OCI-LY3 (cell line): ENCODE measurements around the gene DGKB.

Experiments
- H2AFZ ChIP-seq: fragments of 200-600, 300-600 bp; shearing (Covaris generic); 2 replicates; pipeline ENCODE4 v1.6.0; 2014; ENCODE audit warnings: antibody characterized with exemption, low read depth, low read length
- H3K27ac ChIP-seq: fragments of 200-600, 300-600 bp; sonication (generic); 2 replicates; pipeline ENCODE4 v1.5.1; 2014; ENCODE audit warnings: mild to moderate bottlenecking, low read length, moderate library complexity, mixed read lengths
- H3K27me3 ChIP-seq: fragments of 200-600, 300-600 bp; sonication (generic); 2 replicates; pipeline ENCODE4 v1.6.1; 2014; ENCODE audit warnings: low read depth, low read length, mixed read lengths
- H3K36me3 ChIP-seq: fragments of 200-600, 300-600 bp; sonication (generic); replicated peaks from 2 replicates; pipeline ENCODE3; 2014; ENCODE audit warnings: low read depth, low read length, mixed read lengths
- H3K4me1 ChIP-seq: fragments of 300-600, 200-600 bp; sonication (generic); 2 replicates; pipeline ENCODE4 v1.6.1; 2014; ENCODE audit warnings: low read length, mixed read lengths
- H3K4me2 ChIP-seq: fragments of 200-600, 300-600 bp; sonication (generic); 2 replicates; pipeline ENCODE4 v1.6.1; 2014; ENCODE audit warnings: low read length, mixed read lengths
- H3K4me3 ChIP-seq: fragments of 300-600, 200-600 bp; sonication (generic); 2 replicates; pipeline ENCODE4 v1.5.1; 2014; ENCODE audit warnings: antibody characterized with exemption, mild to moderate bottlenecking, low read length, moderate library complexity
- H3K79me2 ChIP-seq: fragments of 300-600, 200-600 bp; shearing (Covaris generic); 2 replicates; pipeline ENCODE4 v1.6.1; 2014; ENCODE audit warnings: mild to moderate bottlenecking, low read length, mixed read lengths
- H3K9ac ChIP-seq: fragments of 300-600, 200-600 bp; shearing (Covaris generic); 2 replicates; pipeline ENCODE4 v1.6.0; 2014; ENCODE audit warnings: mild to moderate bottlenecking, low read length, moderate library complexity
- H3K9me3 ChIP-seq: fragments of 200-600, 300-600 bp; shearing (Covaris generic); 2 replicates; pipeline ENCODE4 v1.6.1; 2014; ENCODE audit warnings: low read length, mixed read lengths; ENCODE audit not compliant: insufficient read depth
- H4K20me1 ChIP-seq: fragments of 200-600, 300-600 bp; sonication (generic); 2 replicates; pipeline ENCODE4 v1.6.1; 2016; ENCODE audit warnings: low read length, mixed read lengths; ENCODE audit not compliant: insufficient read depth
- EZH2phosphoT487 ChIP-seq: fragments of 200-600 bp; shearing (Covaris generic); IDR thresholded peaks from 2 replicates; pipeline ENCODE4 v1.6.1; 2018; ENCODE audit warnings: antibody characterized with exemption, mixed run types, low read depth
- TF ChIP-seq, protein P1 (sequence below): fragments of 200-600, 300-600 bp; sonication (generic); IDR thresholded peaks from 2 replicates; pipeline ENCODE4 v1.5.1; 2014; ENCODE audit warnings: antibody characterized with exemption, low read length, low read depth

Gene DGKB

DNA sequence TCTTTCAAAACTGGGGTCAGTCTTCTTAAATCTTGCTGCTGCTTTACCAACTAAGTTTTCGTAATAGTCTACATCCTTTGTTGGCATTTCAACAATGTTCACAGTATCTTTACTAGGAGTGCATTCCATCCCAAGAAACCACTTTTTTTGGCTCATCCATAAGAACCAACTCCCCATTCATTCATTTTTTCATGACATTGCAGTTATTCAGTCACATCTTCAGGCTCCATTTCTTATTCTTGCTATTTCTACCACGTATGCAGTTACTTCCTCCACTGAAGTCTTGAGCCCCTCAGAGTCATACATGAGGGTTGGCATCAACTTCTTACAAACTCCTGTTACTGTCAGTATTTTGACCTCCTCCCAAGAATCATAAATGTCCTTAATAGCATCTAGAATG, 392.3 kb downstream of the DGKB start:
- Histone ChIP-seq H3K27me3 (no peaks in the 10 kb centered on the region), H3K79me2 (no peaks in the 10 kb centered on the region), H3K36me3 (no peaks in the 10 kb centered on the region), H3K27ac (no peak overlapping the region), H3K4me3 (no peak overlapping the region), H2AFZ (no peak overlapping the region), H4K20me1 (no peaks in the 10 kb centered on the region), H3K4me1 (no peaks in the 10 kb centered on the region), H3K9ac (no peak overlapping the region), H3K9me3 (no peaks in the 10 kb centered on the region), H3K4me2 (no peak overlapping the region)
- TF ChIP-seq, protein P1, sequence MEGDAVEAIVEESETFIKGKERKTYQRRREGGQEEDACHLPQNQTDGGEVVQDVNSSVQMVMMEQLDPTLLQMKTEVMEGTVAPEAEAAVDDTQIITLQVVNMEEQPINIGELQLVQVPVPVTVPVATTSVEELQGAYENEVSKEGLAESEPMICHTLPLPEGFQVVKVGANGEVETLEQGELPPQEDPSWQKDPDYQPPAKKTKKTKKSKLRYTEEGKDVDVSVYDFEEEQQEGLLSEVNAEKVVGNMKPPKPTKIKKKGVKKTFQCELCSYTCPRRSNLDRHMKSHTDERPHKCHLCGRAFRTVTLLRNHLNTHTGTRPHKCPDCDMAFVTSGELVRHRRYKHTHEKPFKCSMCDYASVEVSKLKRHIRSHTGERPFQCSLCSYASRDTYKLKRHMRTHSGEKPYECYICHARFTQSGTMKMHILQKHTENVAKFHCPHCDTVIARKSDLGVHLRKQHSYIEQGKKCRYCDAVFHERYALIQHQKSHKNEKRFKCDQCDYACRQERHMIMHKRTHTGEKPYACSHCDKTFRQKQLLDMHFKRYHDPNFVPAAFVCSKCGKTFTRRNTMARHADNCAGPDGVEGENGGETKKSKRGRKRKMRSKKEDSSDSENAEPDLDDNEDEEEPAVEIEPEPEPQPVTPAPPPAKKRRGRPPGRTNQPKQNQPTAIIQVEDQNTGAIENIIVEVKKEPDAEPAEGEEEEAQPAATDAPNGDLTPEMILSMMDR: no peak
- TF ChIP-seq EZH2phosphoT487: no peak

DNA sequence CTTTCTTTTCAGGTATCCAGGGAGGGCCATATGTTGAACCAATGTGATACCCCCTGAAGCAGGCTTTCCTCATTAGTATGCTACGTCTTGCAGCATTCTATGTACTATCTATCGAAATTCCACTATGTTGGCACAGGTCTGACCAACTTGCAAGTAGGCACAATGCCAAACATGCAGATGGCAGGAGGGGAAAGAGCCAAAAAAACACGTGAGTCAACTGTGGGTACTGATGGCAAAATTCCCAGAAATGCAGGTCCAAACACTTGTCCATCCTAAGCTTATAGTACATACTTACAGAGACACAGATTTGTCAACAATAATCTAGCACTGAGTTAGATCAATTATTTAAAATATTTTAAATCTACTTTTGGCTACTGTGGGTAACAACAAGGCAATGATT, 394.9 kb downstream of the DGKB start:
- Histone ChIP-seq H3K36me3 (no peaks in the 10 kb centered on the region), H2AFZ (no peak overlapping the region), H3K9ac (no peak overlapping the region), H4K20me1 (no peaks in the 10 kb centered on the region), H3K4me2 (no peak overlapping the region), H3K4me3 (no peak overlapping the region), H3K79me2 (no peaks in the 10 kb centered on the region), H3K9me3 (no peaks in the 10 kb centered on the region), H3K27ac (no peak overlapping the region), H3K27me3 (no peaks in the 10 kb centered on the region), H3K4me1 (no peaks in the 10 kb centered on the region)
- TF ChIP-seq, protein P1: no peak
- TF ChIP-seq EZH2phosphoT487: no peak

DNA sequence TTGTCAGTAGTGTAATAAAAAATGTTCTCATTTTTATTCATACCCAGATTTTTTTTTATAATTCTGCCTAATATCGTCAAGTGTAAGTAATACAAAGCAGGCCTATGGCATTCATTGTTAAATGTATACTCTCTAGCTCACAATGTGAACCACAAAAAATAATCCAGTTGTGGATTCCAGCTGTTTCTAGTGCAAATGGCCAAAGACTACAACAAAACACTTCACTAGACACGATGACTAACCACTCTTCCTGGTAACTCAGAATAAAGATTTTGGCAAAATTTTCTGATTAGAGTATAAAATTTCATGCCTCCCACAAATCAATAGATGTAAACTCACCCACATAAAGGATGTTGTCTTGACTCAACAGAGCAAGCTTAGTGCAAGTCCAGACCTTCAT, 396.6 kb downstream of the DGKB start:
- Histone ChIP-seq H3K27me3 (no peaks in the 10 kb centered on the region), H3K79me2 (no peaks in the 10 kb centered on the region), H3K4me3 (no peak overlapping the region), H3K9me3 (no peaks in the 10 kb centered on the region), H3K4me1 (no peaks in the 10 kb centered on the region), H4K20me1 (no peaks in the 10 kb centered on the region), H2AFZ (no peak overlapping the region), H3K9ac (no peak overlapping the region), H3K36me3 (no peaks in the 10 kb centered on the region), H3K4me2 (no peak overlapping the region), H3K27ac (no peak overlapping the region)
- TF ChIP-seq, protein P1: no peak
- TF ChIP-seq EZH2phosphoT487: no peak

DNA sequence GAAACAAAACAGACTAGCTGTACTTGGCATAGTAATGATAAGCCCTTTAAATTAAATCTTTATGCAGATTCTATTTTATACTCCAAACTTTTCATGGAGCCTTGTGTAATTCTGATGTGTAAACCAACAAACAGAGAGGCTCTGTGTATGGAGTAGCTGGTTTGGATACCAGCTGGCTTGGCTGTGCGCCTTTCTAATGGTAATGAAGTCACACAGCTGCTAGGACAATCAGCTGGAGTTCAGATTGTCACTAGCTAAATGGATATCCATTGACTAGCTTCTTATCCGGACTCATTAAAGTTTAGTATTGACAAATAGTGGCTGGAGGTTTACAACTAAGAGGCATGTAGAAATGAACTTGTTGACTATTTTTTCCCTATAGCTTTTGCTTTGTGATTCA, 398.4 kb downstream of the DGKB start:
- Histone ChIP-seq H2AFZ (no peak overlapping the region), H3K4me2 (no peak overlapping the region), H3K27ac (no peak overlapping the region), H4K20me1 (no peaks in the 10 kb centered on the region), H3K4me3 (no peak overlapping the region), H3K27me3 (no peaks in the 10 kb centered on the region), H3K9me3 (no peaks in the 10 kb centered on the region), H3K9ac (no peak overlapping the region), H3K36me3 (no peaks in the 10 kb centered on the region), H3K4me1 (no peaks in the 10 kb centered on the region), H3K79me2 (no peaks in the 10 kb centered on the region)
- TF ChIP-seq EZH2phosphoT487: no peak
- TF ChIP-seq, protein P1: no peak
